Omental fat pad (tissue), 4 donors: ENCODE results near the gene EFCAB6. TPM values are rescaled to one million over a fixed set of nuclear protein-coding genes. Genes with fewer than 3 reads are reported as not detected.

ENCODE experiments used
- ATAC-seq: fragments of 150-250 bp; one replicate; pipeline ENCODE4 v1.9.1; 2016; ENCODE audit warnings: mild to moderate bottlenecking, moderate library complexity; ENCODE audit not compliant: low FRiP score
- DNase-seq: peaks from one replicate; pipeline ENCODE4 v3.0.0-alpha.2; 2019; ENCODE audit warnings: low spot score
- total RNA-seq, 4 donors: library from RNA; depleted of rRNA; stranded (reverse); fragments of >200 nt; gene quantifications; one replicate each; pipeline ENCODE4 v1.1.0, GENCODE V29; 2016
- TF ChIP-seq, protein P1 (sequence below), 3 donors: fragments of 450-650 bp; IDR thresholded peaks; one replicate each; pipeline ENCODE4 v1.5.1; 2016 to 2017; ENCODE audit warnings: antibody characterized with exemption in 3 of 3, mild to moderate bottlenecking in 3 of 3, moderate library complexity in 2 of 3

Gene EFCAB6
- total RNA-seq, 4 donors from 2014 or later: 0.48 to 3.2 (median 1.9) TPM

DNA sequence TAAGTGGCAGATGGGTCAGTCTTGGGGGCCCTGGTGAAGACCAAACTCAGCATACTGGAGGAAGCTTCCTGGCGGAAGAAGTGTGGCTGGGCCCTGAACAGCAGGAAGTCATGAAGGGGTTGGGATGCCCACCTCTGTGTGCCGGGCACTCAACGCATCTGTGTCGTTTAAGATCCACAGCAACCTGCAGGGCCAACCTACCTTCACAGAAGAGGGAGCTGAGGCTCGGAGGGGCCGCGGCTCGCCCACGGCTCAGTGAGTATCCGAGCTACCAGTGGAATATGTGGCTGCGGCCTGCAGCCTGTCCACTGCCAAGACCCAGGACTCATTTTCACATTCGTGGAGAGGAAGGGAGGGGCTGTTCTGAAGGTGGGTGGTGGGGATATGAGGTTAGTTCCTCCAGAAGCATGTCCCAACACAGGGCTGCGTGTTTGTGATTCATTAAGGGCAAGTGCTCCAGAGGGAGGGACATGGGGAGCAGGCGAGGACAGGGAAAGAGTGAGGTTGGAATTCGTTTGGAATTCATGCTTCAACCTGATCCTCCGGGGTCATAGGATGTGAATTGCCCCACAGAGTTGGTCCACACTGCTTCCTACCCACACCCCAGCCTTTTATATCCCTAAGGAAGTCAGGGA lies 300.7 kb downstream of the EFCAB6 start:
- DNase-seq (no peak), ATAC-seq (no peak)
- TF ChIP-seq, protein P1, sequence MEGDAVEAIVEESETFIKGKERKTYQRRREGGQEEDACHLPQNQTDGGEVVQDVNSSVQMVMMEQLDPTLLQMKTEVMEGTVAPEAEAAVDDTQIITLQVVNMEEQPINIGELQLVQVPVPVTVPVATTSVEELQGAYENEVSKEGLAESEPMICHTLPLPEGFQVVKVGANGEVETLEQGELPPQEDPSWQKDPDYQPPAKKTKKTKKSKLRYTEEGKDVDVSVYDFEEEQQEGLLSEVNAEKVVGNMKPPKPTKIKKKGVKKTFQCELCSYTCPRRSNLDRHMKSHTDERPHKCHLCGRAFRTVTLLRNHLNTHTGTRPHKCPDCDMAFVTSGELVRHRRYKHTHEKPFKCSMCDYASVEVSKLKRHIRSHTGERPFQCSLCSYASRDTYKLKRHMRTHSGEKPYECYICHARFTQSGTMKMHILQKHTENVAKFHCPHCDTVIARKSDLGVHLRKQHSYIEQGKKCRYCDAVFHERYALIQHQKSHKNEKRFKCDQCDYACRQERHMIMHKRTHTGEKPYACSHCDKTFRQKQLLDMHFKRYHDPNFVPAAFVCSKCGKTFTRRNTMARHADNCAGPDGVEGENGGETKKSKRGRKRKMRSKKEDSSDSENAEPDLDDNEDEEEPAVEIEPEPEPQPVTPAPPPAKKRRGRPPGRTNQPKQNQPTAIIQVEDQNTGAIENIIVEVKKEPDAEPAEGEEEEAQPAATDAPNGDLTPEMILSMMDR (IDR thresholded peaks at IDR 0.05): no peak

DNA sequence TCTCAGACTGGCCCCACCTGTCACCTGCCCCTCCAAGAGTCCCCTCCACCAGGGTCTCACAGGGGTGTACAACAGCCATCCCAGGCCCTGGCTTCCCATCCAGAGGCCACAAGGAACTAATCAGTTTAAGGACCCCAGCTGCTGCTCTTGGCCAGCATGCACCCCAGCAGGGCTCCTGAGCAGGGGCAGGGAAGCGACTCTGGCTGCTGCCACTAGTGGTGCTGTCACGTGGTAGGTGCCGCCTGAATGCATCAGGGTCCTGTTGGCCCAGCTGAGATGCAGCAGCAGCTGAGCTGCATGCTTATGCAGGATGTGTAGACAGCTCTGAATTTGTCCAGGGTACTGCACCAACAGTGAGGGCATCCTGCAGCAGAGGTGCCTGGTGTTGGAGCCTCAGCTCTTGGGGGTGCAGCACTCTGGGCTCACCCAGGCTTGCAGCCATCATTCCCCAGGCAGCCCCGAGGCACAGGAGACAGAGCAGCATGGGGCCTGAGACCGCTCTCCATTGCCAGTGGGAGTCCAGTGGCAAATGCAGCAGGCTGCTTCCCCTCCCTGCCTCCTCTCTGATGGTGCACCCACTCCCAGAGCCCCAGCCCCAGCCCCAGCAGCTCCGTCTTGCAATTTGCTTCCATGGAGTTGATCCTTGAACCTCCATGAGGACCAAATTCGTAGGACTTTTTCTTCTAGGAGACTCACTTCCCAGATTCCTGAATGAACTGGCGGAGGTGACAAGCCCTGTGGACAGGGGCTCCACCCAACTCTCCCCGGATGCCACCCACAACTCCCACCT lies 301.6 kb downstream of the EFCAB6 start:
- ATAC-seq: no peak
- DNase-seq: no peak
- TF ChIP-seq, protein P1 (IDR thresholded peaks at IDR 0.05): no peak

DNA sequence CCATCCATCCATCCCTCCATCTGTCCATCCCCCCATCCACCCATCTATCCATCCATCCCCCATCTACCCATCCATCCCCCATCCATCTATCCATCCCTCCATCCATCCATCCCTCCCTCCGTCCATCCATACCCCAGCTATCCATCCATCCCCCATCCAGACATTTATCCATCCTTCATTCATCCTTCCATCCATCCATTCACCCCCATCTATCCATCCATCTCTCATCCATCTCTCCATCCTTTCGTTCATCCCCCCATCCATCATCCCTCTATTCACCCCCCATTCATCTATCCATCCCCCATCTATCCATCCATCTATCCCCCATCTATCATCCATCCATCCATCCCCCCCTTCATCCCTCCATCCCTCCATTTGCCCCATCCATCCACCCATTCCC lies 302.8 kb downstream of the EFCAB6 start:
- no peak for DNase-seq
- TF ChIP-seq, protein P1 (IDR thresholded peaks at IDR 0.05): no peak
- ATAC-seq: no peak

DNA sequence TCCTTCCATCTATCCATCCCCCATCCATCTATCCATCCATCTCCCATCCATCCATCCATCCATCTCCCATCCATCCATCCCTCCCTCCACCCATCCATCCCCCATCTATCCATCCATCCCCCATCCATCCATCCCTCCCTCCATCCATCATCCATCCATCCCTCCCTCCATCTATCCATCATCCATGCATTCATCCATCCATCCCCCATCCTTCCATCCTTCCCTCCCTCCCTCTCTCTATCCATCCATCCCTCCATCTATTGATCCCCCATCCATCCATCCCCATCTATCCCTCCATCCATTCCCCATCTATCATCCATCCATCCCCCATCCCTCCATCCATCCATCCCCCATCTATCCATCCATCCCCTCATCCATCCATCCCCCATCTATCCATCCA lies 303.6 kb downstream of the EFCAB6 start:
- TF ChIP-seq, protein P1 (IDR thresholded peaks at IDR 0.05): no peak
- DNase-seq (no peak), ATAC-seq (no peak)

DNA sequence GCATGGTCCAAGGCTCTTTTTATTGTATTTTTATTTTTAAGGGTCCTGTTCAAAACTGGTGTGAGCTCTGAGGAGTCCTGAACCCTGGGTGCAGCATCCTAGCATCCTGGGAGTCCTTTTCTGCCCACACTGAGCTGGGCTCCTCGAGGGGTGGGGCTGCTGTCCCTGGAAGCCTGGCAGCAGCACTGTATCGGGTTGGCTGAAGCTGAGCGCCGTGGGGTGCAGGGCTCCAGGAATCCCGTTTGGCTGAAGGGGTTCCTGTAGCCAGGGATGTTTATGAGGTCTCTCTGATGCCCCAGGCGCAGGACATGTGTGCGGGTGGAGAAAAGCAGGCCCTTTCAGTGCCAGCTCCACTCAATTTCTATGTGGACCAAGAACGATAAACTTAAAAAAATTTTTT lies 304.9 kb downstream of the EFCAB6 start:
- DNase-seq: no peak

DNA sequence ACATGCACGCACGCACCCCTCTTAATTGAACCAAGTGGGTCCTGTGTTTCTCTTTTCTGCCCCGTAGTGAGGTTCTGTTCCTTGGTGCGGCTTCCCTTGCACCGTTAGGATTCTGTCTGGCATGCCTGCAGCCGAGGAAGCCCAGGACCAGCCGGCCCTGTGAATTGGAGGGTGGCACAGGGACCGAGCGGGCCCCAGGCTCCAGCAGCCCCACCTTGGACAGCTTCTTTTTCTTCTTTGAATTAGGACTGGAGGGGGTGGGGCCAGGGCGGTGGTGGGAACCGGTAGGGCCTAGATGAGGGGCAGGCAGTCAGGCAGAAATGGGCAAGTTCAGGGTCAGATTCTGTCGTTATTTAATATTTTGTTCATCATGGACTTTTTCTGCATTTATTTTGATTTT lies 305.6 kb downstream of the EFCAB6 start:
- TF ChIP-seq, protein P1 (IDR thresholded peaks at IDR 0.05): no peak
- ATAC-seq (no peak), DNase-seq (no peak)

More for the DNA sequence above, 304.9 kb downstream of the EFCAB6 start:
- ATAC-seq: no peak
- TF ChIP-seq, protein P1 (IDR thresholded peaks at IDR 0.05): no peak

DNA sequence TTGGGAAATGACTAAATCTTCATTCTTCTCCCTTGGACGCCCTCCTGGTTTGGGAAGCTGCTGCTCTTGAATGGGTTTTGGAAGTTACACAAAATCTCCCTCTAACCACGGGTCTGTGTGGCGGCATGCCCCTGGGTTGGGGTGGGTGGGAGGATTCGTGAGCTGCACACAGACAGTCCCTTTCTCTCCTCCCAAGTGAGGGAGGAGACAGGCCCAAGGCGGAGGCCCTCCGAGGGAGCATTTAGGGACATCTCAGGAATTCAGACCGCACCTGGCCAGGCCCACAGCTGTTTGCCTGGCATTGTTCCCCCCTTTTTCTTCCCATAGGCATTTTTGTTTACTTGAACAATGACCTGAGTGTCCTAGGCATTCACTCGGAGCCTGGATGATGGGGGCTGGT lies 306.2 kb downstream of the EFCAB6 start:
- DNase-seq (no peak), ATAC-seq (no peak)
- TF ChIP-seq, protein P1 (IDR thresholded peaks at IDR 0.05): no peak
